GM18951 (cell line): ENCODE results near the gene PSMG3.

ENCODE experiments used
- POLR2A ChIP-seq: IDR thresholded peaks from 4 replicates; pipeline ENCODE4 v1.6.1; 2011; ENCODE audit warnings: mild to moderate bottlenecking; ENCODE audit not compliant: insufficient read length, insufficient read depth; ENCODE audit errors: extremely low read depth
- in situ Hi-C: fragments of 300-500 bp; cut with MboI; formaldehyde crosslinking; loops from one replicate; pipeline ENCODE4 v1.12.0; 2022; ENCODE audit warnings: low sequenced_read_pairs, mixed read lengths, inconsistent platforms; ENCODE audit not compliant: unreplicated experiment

Gene PSMG3

GRCh38 chr7:1579481-1580421, 9.9 kb upstream of the PSMG3 start:
- no peak for TF ChIP-seq POLR2A
- in situ Hi-C loops: no loop called here

DNA sequence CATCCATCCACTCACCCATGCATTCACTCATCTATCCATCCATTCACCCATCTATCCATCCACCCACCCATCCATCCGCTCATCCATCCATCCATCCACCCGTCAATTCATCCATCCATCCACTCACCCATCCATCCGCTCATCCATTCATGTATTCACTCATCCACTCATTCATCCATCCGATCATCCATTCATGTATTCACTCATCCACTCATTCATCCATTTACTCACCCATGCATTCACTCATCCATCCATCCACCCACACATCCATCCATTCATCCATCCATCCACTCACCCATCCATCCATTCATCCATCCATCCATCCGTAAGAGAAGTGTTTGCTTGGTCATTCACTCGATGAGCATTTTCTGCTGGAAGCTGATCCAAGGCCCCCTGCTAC, 8.7 kb upstream of the PSMG3 start:
- TF ChIP-seq POLR2A: no peak
- in situ Hi-C loops: no loop called here

DNA sequence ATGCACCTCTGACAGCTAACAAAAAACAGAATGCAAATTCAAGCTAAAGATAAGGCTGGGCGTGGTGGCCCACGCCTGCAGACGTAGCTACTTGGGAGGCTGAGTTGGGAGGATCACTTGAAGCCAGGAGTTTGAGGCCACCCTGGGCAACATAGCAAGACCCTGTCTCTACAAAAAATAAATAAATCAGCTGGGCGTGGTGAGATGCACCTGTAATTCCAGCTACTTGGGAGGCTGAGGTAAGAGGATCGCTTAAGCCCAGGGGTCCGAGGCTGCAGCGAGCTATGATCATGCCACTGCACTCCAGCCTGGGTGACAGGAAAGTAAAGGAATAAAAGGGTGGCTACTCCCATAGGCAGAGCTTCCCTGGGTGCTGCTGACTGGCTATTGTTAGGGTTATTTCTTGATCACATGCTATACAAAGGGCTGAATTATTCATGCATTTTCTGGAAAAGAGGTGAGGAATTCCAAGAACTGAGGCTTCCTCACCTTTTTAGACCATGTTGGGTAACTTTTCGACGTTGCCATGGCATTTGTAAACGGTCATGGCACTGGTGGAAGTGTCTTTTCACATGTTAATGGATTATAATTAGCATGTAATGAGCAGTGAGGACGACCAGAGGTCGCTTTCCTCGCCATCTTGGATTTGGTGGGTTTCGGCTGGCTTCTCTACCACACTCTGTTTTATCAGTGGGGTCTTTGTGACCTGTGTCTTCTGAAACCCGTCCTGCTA, 6.9 kb upstream of the PSMG3 start:
- no peak for TF ChIP-seq POLR2A
- in situ Hi-C loops: no loop called here

- in situ Hi-C loops: no loop called here
These were observed 6.0 kb upstream of the PSMG3 start for GRCh38 chr7:1575809-1576208.

GRCh38 chr7:1572111-1572822, 2.4 kb upstream of the PSMG3 start:
- no peak for TF ChIP-seq POLR2A
- in situ Hi-C loops: no loop called here

More at GRCh38 chr7:1575809-1576208, 6.0 kb upstream of the PSMG3 start:
- TF ChIP-seq POLR2A: no peak

DNA sequence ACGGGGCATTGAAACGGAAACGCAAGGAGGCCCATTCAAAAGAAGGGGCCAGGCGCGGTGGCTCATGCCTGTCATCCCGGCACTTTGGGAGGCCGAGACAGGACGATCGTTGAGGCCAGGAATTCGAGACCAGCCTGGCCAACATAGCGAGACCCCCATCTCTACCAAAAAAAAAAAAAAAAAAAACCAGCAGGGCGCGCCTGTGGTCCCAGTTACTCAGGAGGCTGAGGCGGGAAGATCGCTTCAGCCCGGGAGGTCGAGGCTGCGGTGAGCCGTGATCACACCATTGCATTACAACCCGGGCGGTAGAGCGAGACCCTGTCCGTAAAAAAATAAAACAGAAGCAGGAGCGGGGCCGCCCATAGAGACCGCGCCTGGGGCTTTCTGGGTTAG, 396 bp downstream of the PSMG3 start:
- in situ Hi-C loops: no loop called here
- TF ChIP-seq POLR2A: no peak

DNA sequence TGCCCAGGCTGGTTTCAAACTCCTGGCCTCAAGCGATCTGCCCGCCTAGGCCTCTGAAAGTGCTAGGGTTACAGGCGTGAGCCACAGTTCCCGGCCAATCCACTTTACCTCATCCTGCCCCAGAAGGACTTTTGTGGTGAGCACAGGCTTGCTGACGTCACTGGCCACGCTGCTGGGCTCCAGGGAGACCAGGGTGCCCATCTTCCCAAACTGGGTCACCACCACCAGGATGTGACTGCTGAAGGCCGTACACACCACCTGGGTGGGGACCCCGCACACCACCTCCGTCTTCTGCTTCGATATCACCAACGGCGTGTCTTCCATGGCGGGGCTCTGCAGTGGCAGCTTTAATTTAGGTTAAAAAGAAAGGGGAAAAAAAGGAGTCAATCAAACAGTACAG, 816 bp downstream of the PSMG3 start:
- TF ChIP-seq POLR2A: no peak
- in situ Hi-C loops: no loop called here

DNA sequence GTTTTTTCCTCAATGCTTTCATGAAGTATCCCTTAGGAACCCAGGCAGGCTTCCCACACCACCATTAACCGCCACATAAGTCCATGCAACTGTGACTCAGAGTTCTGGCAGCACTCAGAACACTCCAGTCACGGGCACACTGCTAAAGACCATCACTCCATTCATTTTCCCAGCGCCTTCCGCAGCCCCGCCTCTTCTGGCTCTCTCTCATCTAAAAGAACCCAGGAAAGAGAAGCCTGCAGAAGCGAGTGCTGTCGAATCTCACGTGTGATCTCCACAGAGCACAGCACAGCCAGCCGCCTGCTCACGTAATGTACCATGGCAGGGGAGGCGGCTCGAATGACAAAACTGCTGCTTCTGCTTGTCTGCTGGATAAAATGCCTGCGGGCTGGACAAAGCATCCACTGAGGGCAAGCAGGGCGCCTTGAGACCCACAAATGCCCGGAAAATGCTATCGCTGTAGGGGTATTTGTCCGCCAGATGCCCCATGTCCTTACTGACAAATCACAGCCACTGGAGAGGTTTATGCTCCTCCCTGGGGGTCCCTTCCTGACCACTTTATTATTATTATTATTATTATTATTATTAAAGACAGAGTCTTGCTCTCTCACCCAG, 1.8 kb downstream of the PSMG3 start:
- in situ Hi-C loops: no loop called here
- TF ChIP-seq POLR2A: no peak

DNA sequence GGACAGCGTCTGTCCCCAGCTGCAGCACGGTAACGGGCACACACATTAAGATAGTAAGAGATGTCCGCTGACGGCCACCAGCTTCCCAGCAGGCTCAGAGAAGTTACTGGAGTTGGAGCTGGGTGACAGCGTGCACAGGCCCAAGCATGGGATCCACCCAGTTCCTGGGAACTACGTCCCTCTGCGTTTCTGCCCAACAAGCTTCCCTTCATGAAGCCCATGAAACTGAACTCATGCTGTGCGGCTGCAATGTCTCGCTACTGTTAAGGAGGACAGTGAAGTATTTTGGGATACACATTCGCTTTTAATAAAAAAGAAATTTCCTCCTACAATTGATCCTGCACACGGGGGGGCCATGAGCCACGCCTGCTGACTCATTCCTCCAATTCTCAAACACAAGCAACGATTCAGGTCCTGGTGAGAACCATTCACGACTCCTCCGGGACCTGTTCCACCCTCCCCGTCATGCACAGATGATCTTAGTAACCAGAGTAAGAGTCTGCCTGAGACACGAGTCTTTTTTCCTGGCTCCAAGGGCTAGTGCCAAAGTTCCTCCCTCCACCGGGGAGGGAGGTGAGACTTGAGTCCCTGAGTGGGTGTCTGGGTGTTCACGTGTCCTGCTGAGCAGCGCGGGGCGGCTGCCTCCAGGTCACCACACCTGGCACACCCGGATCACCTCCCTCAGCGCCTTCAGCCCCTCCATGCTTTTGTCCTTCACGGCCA, 2.6 kb downstream of the PSMG3 start:
- TF ChIP-seq POLR2A: no peak

DNA sequence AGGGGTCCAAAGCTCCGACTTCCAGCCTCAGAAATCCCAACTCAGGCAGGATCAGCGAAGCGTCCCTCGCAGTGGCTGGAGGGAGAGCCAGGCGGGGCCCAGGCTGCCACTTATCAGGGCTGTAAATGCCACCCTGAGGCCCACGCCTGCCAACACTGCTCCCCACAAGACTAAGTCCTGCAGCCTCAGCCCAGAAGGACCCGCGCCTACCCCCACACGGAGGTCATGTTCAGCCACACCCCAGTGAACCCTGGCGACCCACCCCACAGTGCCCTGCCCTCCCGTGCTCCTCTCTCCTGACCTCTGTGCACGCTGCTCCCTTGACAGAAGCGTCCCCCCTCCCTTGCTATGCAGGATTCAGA, 3.2 kb downstream of the PSMG3 start:
- in situ Hi-C loops: no loop called here

More for the DNA sequence above, 2.6 kb downstream of the PSMG3 start:
- in situ Hi-C loops: no loop called here

GRCh38 chr7:1564603-1565022, 5.2 kb downstream of the PSMG3 start:
- in situ Hi-C loops: no loop called here

More for the DNA sequence above, 3.2 kb downstream of the PSMG3 start:
- no peak for TF ChIP-seq POLR2A

GRCh38 chr7:1563981-1564602, 5.7 kb downstream of the PSMG3 start:
- in situ Hi-C loops: no loop called here
- TF ChIP-seq POLR2A: no peak

More at GRCh38 chr7:1564603-1565022, 5.2 kb downstream of the PSMG3 start:
- TF ChIP-seq POLR2A: no peak
